SHP77 treated with DMSO at 0.1 percent for 48 hours (cell line): Measurements from ENCODE around the gene GPR34.
"Not testable (repeated sequence)": the region's sequence is repeated elsewhere in the genome, so short reads cannot be mapped to it uniquely, and the experiment has no call there.

ENCODE experiments used
- DNase-seq: peaks from one replicate; lab custom pipeline; 2025; lab: John Stamatoyannopoulos, UW

The GPR34 gene

GRCh38 chrX:41693024-41693423, 4.3 kb downstream of the GPR34 start:
- DNase-seq = no peak

GRCh38 chrX:41695426-41695825, 6.7 kb downstream of the GPR34 start:
- no peak for DNase-seq

- DNase-seq = no peak
Observed at GRCh38 chrX:41703574-41704029, 14.8 kb downstream of the GPR34 start.

GRCh38 chrX:41705042-41705441, 16.3 kb downstream of the GPR34 start:
- DNase-seq = no peak

GRCh38 chrX:41705680-41706374, 17.1 kb downstream of the GPR34 start:
- no peak for DNase-seq

- DNase-seq = no peak
Observed at GRCh38 chrX:41707218-41707617, 18.4 kb downstream of the GPR34 start.

GRCh38 chrX:41708486-41708885, 19.7 kb downstream of the GPR34 start:
- DNase-seq = no peak

- DNase-seq = no peak
Observed at GRCh38 chrX:41711021-41711667, 22.4 kb downstream of the GPR34 start.

- no peak for DNase-seq
Observed at GRCh38 chrX:41716222-41716621, 27.4 kb downstream of the GPR34 start.

GRCh38 chrX:41716767-41717473, 28.1 kb downstream of the GPR34 start:
- no peak for DNase-seq

GRCh38 chrX:41718481-41719235, 29.9 kb downstream of the GPR34 start:
- no peak for DNase-seq

- DNase-seq = not testable (repeated sequence)
Observed at GRCh38 chrX:41719610-41720009, 30.8 kb downstream of the GPR34 start.

GRCh38 chrX:41720125-41720779, 31.5 kb downstream of the GPR34 start:
- DNase-seq = no peak

GRCh38 chrX:41721590-41721989, 32.8 kb downstream of the GPR34 start:
- DNase-seq = no peak

- no peak for DNase-seq
Observed at GRCh38 chrX:41722214-41722613, 33.4 kb downstream of the GPR34 start.

- no peak for DNase-seq
Observed at GRCh38 chrX:41722816-41723618, 34.2 kb downstream of the GPR34 start.

GRCh38 chrX:41723826-41724225, 35.1 kb downstream of the GPR34 start, which contains the start of gene GPR82:
GPR82 (plus strand) TSS chrX:41724181; CDS start chrX:41727027, 2,846 bp downstream.
- no peak for DNase-seq

GRCh38 chrX:41728125-41728524, 39.4 kb downstream of the GPR34 start:
- no peak for DNase-seq

GRCh38 chrX:41730081-41730480, 41.3 kb downstream of the GPR34 start:
- no peak for DNase-seq

GRCh38 chrX:41732260-41732659, 43.5 kb downstream of the GPR34 start:
- DNase-seq = no peak

GRCh38 chrX:41733939-41734338, 45.2 kb downstream of the GPR34 start:
- DNase-seq = no peak
